K562 (cell line): ENCODE data around the gene KDM2A. TPM values are rescaled to one million over a fixed set of nuclear protein-coding genes. Genes with fewer than 3 reads are reported as not detected.
A peak's percentile ranks its signal among the peaks of the same experiment; 100 is the strongest.

Experiments
- ARID4B ChIP-seq: sonication (generic); formaldehyde crosslinking; IDR thresholded peaks from 2 replicates; pipeline ENCODE4 v1.8.0; 2022; ENCODE audit warnings: mild to moderate bottlenecking, missing genetic modification reagents
- CCNT2 ChIP-seq: IDR thresholded peaks from 2 replicates; pipeline ENCODE4 v1.6.1; 2011; ENCODE audit warnings: borderline replicate concordance, low read depth, mild to moderate bottlenecking, moderate library complexity, mixed read lengths, low read length; ENCODE audit not compliant: insufficient read length; ENCODE audit errors: extremely low read depth
- DLX4 ChIP-seq: fragments of 250-450 bp; sonication (Bioruptor Pico); IDR thresholded peaks from 2 replicates; pipeline ENCODE4 v1.6.1; 2021; ENCODE audit warnings: mild to moderate bottlenecking
- ETV5 ChIP-seq: sonication (generic); formaldehyde crosslinking; IDR thresholded peaks from 2 replicates; pipeline ENCODE4 v1.4.0; 2020; ENCODE audit warnings: low read depth, mild to moderate bottlenecking, missing genetic modification reagents
- FOS ChIP-seq: IDR thresholded peaks from 3 replicates; pipeline ENCODE4 v1.6.1; 2011; ENCODE audit not compliant: insufficient read length; ENCODE audit errors: extremely low read depth
- GATA2 ChIP-seq: sonication (generic); formaldehyde crosslinking; IDR thresholded peaks from 2 replicates; pipeline ENCODE4 v1.4.0; 2020; ENCODE audit warnings: mild to moderate bottlenecking, missing genetic modification reagents
- HEY1 ChIP-seq: fragments of 250-450 bp; sonication (Bioruptor Pico); IDR thresholded peaks from 2 replicates; pipeline ENCODE4 v1.5.0; 2020; ENCODE audit warnings: mild to moderate bottlenecking, moderate library complexity, borderline replicate concordance
- JUND ChIP-seq, 2 experiments: IDR thresholded peaks; 2 replicates in 1 of 2; 3 replicates in 1 of 2; pipeline ENCODE4 v1.6.1; 2011; ENCODE audit warnings: borderline replicate concordance in 2 of 2, low read depth in 2 of 2, low read length in 2 of 2, improper control_type of control experiment in 1 of 2, missing biosample characterization in 1 of 2, missing genetic modification characterization in 1 of 2, missing genetic modification reagents in 1 of 2
- SMARCA4 ChIP-seq: fragments of 450-650 bp; IDR thresholded peaks from 2 replicates; pipeline ENCODE4 v1.6.1; 2016
- SP2 ChIP-seq: IDR thresholded peaks from 2 replicates; pipeline ENCODE4 v1.6.1; 2011; ENCODE audit warnings: mild to moderate bottlenecking, low read depth, low read length, moderate library complexity; ENCODE audit not compliant: poor library complexity, severe bottlenecking; ENCODE audit errors: extremely low read depth
- SREBF1 ChIP-seq: fragments of 150-350 bp; IDR thresholded peaks from 2 replicates; pipeline ENCODE4 v1.6.1; 2014; ENCODE audit warnings: antibody characterized with exemption, low read depth, low read length, borderline replicate concordance
- STAT5B ChIP-seq: fragments of 250-450 bp; sonication (Bioruptor Pico); IDR thresholded peaks from 2 replicates; pipeline ENCODE4 v1.8.0; 2021; ENCODE audit warnings: mild to moderate bottlenecking, inconsistent platforms
- UBTF ChIP-seq, 2 experiments: IDR thresholded peaks; 2 replicates each; pipeline ENCODE4 v1.6.1; 2012; ENCODE audit warnings: improper control_type of control experiment in 2 of 2, low read depth in 2 of 2, low read length in 2 of 2, borderline replicate concordance in 1 of 2
- ZEB2 ChIP-seq: fragments of 450-650 bp; IDR thresholded peaks from 2 replicates; pipeline ENCODE4 v1.6.1; 2016
- ZNF121 ChIP-seq: sonication (generic); formaldehyde crosslinking; conservative IDR thresholded peaks from 2 replicates; pipeline ENCODE4 v1.8.0; 2022; ENCODE audit warnings: missing genetic modification reagents
- ZNF644 ChIP-seq: fragments of 200-800 bp; sonication (Bioruptor generic); IDR thresholded peaks from 2 replicates; pipeline ENCODE4 v1.6.1; 2016; ENCODE audit warnings: low read depth, missing genetic modification characterization, missing compliant biosample characterization
- ZNF75A ChIP-seq: fragments of 450-650 bp; formaldehyde crosslinking; IDR thresholded peaks from 2 replicates; pipeline ENCODE4 v1.4.0; 2020; ENCODE audit warnings: mild to moderate bottlenecking
- polyA plus RNA-seq, 8 experiments: library from polyadenylated mRNA; depleted of rRNA in 4 of 8; stranded (reverse) in 5 of 8; unstranded in 3 of 8; fragments of >200 nt; fragmentation: Nextera tagmentation in 2 of 8; fragmentation: Illumina TruSeq in 1 of 8; extraction: Ambion mirVana in 2 of 8; extraction: Trizol in 1 of 8; gene quantifications; 2 replicates each; pipeline versions ENCODE4 v1.2.1 to v1.2.3, GENCODE V29; 2011 to 2014; ENCODE audit warnings: inconsistent platforms in 1 of 8, missing spikeins in 1 of 8
- total RNA-seq, 7 experiments: library from RNA; depleted of rRNA in 6 of 7; stranded (reverse); fragments of >200 nt in 6 of 7; fragmentation: Illumina TruSeq in 2 of 7; extraction: Trizol in 2 of 7; gene quantifications; 2 replicates each; pipeline versions ENCODE4 v1.2.1 to v1.2.3, GENCODE V29; 2011 to 2021; ENCODE audit warnings: low replicate concordance in 1 of 7

KDM2A gene
- total and polyA plus RNA-seq, 9 of the 15 experiments (the other 6 are each of a cell fraction or from before 2014, with no cell fraction given), result 5.0 to 39.3 (median 21.3) TPM

- TF ChIP-seq ETV5 (CRISPR knock-in tag) (peak; percentile 28; the same call in 1 of the 2 replicates), STAT5B (no peak), DLX4 (CRISPR knock-in tag) (no peak), ZNF121 (CRISPR knock-in tag) (no peak), ARID4B (peak; percentile 13; the same call in 1 of the 2 replicates), CCNT2 (no peak), ZNF75A (CRISPR knock-in tag) (no peak), GATA2 (CRISPR knock-in tag) (no peak), FOS (no peak), UBTF (IDR thresholded peaks at IDR 0.05; ENCODE audit: borderline replicate concordance in 1 of 2, low read depth in 2 of 2, low read length in 2 of 2) (0 out of 4 replicates have a peak, but pooled peaks of 1 of the 2 experiments have one; percentile 5), ZNF644 (no peak), HEY1 (CRISPR knock-in tag) (no peak), ZEB2 (peak; percentile 38; the same call in 1 of the 2 replicates), SMARCA4 (no peak), JUND (IDR thresholded peaks at IDR 0.05; ENCODE audit: borderline replicate concordance, low read depth, low read length) (0 out of 2 replicates have a peak, but pooled peaks have one; percentile 2), JUND (tag; IDR thresholded peaks at IDR 0.05; ENCODE audit: borderline replicate concordance, low read depth, low read length) (no peak), SREBF1 (no peak), SP2 (no peak)
Observed at GRCh38 chr11:67267188-67268080, 148.4 kb downstream of the KDM2A start (continued).
